Thyroid gland (tissue), 4 donors: Measurements from ENCODE around the gene HLF. TPM values are rescaled to one million over a fixed set of nuclear protein-coding genes. Genes with fewer than 3 reads are reported as not detected.

ENCODE experiments used
- DNase-seq, 2 donors: peaks; one replicate each; pipeline ENCODE4 v3.0.0-alpha.2; 2019
- H3K27ac ChIP-seq, 3 donors: fragments of 200-600 bp; sonication (generic); 1 replicate in 2 of 3; 2 replicates in 1 of 3; pipeline ENCODE4 v1.5.1; 2016 to 2019; ENCODE audit warnings: mild to moderate bottlenecking in 1 of 3, moderate library complexity in 1 of 3
- H3K27me3 ChIP-seq: fragments of 200-600 bp; sonication (generic); one replicate; pipeline ENCODE4 v1.5.1; 2019
- H3K36me3 ChIP-seq, 2 donors: fragments of 200-600 bp; sonication (generic); one replicate each; pipeline ENCODE4 v1.5.1; 2016 to 2019
- H3K4me1 ChIP-seq, 2 donors: fragments of 200-600 bp; sonication (generic); one replicate each; pipeline ENCODE4 v1.5.1; 2017 to 2019
- H3K4me3 ChIP-seq, 3 donors: fragments of 200-600 bp; sonication (generic); replicated peaks in 1 of 3; 1 replicate in 2 of 3; 2 replicates in 1 of 3; pipeline ENCODE4 v1.5.1; 2016; ENCODE audit warnings: mild to moderate bottlenecking in 1 of 3
- H3K9me3 ChIP-seq: fragments of 200-600 bp; sonication (generic); one replicate; pipeline ENCODE4 v1.5.1; 2017
- POLR2A ChIP-seq, 2 donors: fragments of 450-650 bp; IDR thresholded peaks; one replicate each; pipeline ENCODE4 v1.6.1; 2017; ENCODE audit warnings: antibody characterized with exemption in 2 of 2, mild to moderate bottlenecking in 2 of 2, moderate library complexity in 1 of 2
- WGBS, 2 donors: methylation state at CpG; one replicate each; pipeline ENCODE4 v1.1.5; 2017; 5-methylcytosine and 5-hydroxymethylcytosine counted together
- intact Hi-C: fragments of 100-400 bp; cut with DNase I; formaldehyde crosslinking; loops from one replicate; pipeline ENCODE4 v1.15.1; 2023
- total RNA-seq, 4 donors: library from RNA; depleted of rRNA; stranded (reverse); fragments of >200 nt; gene quantifications; one replicate each; pipeline ENCODE4 v1.2.3, GENCODE V29; 2016
- TF ChIP-seq, protein P1 (sequence below), 6 experiments: fragments of 200-600 bp in 3 of 6; fragments of 450-650 bp in 3 of 6; sonication (generic) in 3 of 6; IDR thresholded peaks; one replicate each; pipeline ENCODE4 v1.5.1; 2016 to 2019; ENCODE audit warnings: antibody characterized with exemption in 6 of 6, mild to moderate bottlenecking in 2 of 6, inconsistent platforms in 1 of 6, moderate library complexity in 1 of 6

The HLF gene
- total RNA-seq, 4 donors from 2014 or later: 39.4 to 54.1 (median 51.7) TPM

DNA sequence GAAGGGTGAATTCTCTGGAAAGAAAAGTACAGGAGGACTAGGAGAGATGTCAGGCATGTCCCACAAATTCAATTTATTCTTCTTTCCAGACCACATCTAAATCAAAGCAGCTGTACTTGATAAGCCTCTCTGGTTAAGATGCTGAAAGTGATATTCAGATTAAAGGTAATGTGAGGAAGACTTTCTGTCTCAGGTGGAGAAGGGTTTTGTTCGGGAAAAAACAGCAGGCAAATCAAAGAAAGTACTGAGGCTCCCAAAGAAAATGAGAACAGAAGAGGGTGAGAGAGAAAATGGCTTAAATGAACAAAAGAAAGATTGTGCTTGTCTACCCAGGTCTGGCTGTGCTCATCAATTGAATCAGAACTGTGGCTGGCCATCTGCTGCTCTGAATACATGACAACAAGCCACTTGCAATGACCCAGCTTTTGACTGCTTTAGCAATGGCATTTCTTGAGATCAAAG, 101.3 kb downstream of the HLF start:
- H3K4me3 ChIP-seq: no peak overlapping the region
- H3K27me3 ChIP-seq: no peaks in the 10 kb centered on the region
- H3K4me1 ChIP-seq: no peaks in the 10 kb centered on the region
- 94 to 96% methylated on average over 1 of the region's 1 CpG for WGBS, 2 donors
- TF ChIP-seq POLR2A (IDR thresholded peaks at IDR 0.05): no peak
- TF ChIP-seq, protein P1, sequence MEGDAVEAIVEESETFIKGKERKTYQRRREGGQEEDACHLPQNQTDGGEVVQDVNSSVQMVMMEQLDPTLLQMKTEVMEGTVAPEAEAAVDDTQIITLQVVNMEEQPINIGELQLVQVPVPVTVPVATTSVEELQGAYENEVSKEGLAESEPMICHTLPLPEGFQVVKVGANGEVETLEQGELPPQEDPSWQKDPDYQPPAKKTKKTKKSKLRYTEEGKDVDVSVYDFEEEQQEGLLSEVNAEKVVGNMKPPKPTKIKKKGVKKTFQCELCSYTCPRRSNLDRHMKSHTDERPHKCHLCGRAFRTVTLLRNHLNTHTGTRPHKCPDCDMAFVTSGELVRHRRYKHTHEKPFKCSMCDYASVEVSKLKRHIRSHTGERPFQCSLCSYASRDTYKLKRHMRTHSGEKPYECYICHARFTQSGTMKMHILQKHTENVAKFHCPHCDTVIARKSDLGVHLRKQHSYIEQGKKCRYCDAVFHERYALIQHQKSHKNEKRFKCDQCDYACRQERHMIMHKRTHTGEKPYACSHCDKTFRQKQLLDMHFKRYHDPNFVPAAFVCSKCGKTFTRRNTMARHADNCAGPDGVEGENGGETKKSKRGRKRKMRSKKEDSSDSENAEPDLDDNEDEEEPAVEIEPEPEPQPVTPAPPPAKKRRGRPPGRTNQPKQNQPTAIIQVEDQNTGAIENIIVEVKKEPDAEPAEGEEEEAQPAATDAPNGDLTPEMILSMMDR (IDR thresholded peaks at IDR 0.05): no peak
- no peaks in the 10 kb centered on the region for H3K9me3 ChIP-seq
- no peaks in the 10 kb centered on the region for H3K36me3 ChIP-seq
- intact Hi-C loops: no loop called here
- DNase-seq: no peak
- no peak overlapping the region for H3K27ac ChIP-seq

DNA sequence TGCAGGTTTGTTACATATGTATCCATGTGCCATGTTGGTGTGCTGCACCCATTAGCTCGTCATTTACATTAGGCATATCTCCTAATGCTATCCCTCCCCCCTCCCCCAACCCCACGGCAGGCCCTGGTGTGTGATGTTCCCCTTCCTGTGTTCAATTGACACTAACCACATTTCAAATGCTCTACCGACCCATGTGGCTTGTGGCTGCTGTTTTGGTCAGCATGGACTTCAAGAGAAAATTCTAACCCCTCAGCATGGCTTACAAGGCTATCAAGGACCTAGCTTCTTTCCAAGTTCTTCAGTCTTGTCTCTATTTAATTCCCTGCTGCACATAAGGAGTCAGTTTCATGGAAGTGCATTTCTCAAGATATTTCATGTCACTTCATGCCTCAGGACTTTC, 103.9 kb downstream of the HLF start:
- H3K36me3 ChIP-seq: no peaks in the 10 kb centered on the region
- H3K4me3 ChIP-seq: no peak overlapping the region
- no peak for TF ChIP-seq POLR2A (IDR thresholded peaks at IDR 0.05)
- TF ChIP-seq, protein P1 (IDR thresholded peaks at IDR 0.05): no peak
- intact Hi-C loops: no loop called here
- no peak overlapping the region for H3K27ac ChIP-seq
- H3K4me1 ChIP-seq: no peaks in the 10 kb centered on the region
- 81% methylated on average over 3 of the region's 3 CpGs for WGBS, 2 donors
- no peaks in the 10 kb centered on the region for H3K27me3 ChIP-seq
- no peaks in the 10 kb centered on the region for H3K9me3 ChIP-seq
- DNase-seq: no peak

Other genes starting within 250 kb of the HLF start
- gene MMD, start 156.9 kb downstream of the HLF start, total RNA-seq: 10 to 100 TPM in 3 of 4 donors, 1 to 10 TPM in 1; 8.9 to 21.9 (median 15.3) TPM
- not detected for gene SMIM36, start 246.5 kb downstream of the HLF start, total RNA-seq